Liver (tissue), 3 donors: ENCODE results near the gene ABHD5.

Experiments
- JUND ChIP-seq, 2 donors: IDR thresholded peaks; 2 replicates each; pipeline ENCODE4 v1.6.1; 2016; ENCODE audit warnings: antibody characterized with exemption in 2 of 2
- MAX ChIP-seq: IDR thresholded peaks from 2 replicates; pipeline ENCODE4 v1.6.1; 2016; ENCODE audit warnings: antibody characterized with exemption
- RAD21 ChIP-seq, 2 donors: IDR thresholded peaks; 2 replicates each; pipeline ENCODE4 v1.6.1; 2016; ENCODE audit warnings: antibody characterized with exemption in 2 of 2, mild to moderate bottlenecking in 2 of 2
- REST ChIP-seq: IDR thresholded peaks from 2 replicates; pipeline ENCODE4 v1.6.1; 2016; ENCODE audit warnings: antibody characterized with exemption, mild to moderate bottlenecking
- SP1 ChIP-seq: IDR thresholded peaks from 2 replicates; pipeline ENCODE4 v1.6.1; 2018; ENCODE audit warnings: antibody characterized with exemption, mild to moderate bottlenecking
- TAF1 ChIP-seq: conservative IDR thresholded peaks from 2 replicates; pipeline ENCODE4 v1.6.1; 2016; ENCODE audit warnings: antibody characterized with exemption, mild to moderate bottlenecking
- TF ChIP-seq, protein P1 (sequence below): fragments of 150-350 bp; IDR thresholded peaks from 2 replicates; pipeline ENCODE4 v1.5.1; 2017; ENCODE audit warnings: improper control_type of control experiment, low read depth, low read length; ENCODE audit not compliant: missing input control
- donor health status: healthy.
- donor health status: healthy.

DNA sequence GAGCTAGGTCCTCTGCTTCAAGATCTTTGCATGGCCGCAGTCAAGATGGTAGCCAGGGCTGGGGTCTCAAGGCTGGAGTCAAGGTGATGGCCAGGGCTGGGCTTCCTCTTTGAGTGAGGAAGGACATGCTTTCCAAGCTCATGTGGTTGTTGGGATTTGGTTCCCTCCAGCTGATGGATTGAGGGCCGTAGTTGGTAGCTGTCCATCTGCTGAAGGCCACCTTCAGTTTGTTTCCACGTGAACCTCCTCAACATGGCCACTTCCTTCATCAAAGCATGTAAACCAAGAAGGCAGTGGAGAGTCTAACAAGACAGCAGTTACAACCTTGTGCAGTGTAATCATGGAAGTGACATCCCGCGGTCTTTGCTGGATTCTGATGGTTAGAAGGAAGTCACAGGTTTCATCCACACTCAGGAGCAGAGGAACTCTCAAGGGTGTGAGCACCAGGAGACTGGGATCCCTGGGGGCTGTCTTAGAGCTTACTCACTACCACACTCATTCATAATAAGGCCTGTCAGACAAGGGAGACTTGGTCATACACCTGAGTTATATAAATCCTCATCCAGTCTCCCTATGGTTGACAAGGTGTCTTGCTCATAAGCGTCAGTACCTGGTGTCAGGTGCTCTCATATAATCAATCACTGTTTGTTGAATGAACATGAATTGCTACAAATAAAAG lies 42.1 kb downstream of the ABHD5 start:
- TF ChIP-seq SP1 (no peak), MAX (no peak), JUND (IDR thresholded peaks at IDR 0.05) (no peak), RAD21 (IDR thresholded peaks at IDR 0.05) (no peak), REST (no peak), TAF1 (no peak)
- TF ChIP-seq, protein P1, sequence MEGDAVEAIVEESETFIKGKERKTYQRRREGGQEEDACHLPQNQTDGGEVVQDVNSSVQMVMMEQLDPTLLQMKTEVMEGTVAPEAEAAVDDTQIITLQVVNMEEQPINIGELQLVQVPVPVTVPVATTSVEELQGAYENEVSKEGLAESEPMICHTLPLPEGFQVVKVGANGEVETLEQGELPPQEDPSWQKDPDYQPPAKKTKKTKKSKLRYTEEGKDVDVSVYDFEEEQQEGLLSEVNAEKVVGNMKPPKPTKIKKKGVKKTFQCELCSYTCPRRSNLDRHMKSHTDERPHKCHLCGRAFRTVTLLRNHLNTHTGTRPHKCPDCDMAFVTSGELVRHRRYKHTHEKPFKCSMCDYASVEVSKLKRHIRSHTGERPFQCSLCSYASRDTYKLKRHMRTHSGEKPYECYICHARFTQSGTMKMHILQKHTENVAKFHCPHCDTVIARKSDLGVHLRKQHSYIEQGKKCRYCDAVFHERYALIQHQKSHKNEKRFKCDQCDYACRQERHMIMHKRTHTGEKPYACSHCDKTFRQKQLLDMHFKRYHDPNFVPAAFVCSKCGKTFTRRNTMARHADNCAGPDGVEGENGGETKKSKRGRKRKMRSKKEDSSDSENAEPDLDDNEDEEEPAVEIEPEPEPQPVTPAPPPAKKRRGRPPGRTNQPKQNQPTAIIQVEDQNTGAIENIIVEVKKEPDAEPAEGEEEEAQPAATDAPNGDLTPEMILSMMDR, result no peak
